ENCODE measurements around the gene WFDC8.
"Not testable (repeated sequence)": the region's sequence is repeated elsewhere in the genome, so short reads cannot be mapped to it uniquely, and the experiment has no call there.

DNA sequence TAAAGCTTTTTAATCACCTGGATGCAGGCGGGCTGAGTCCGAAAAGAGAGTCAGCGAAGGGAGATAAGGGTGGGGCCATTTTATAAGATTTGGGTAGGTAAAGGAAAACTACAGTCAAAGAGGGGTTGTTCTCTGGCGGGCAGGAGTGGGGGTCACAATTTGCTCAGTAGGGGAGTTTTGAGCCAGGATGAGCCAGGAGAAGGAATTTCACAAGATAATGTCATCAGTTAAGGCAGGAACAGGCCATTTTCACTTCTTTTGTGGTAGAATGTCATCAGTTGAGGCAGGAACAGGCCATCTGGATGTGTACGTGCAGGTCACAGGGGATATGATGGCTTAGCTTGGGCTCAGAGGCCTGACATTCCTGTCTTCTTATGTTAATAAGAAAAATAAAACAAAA, 5.2 kb upstream of the WFDC8 start:
- not testable (repeated sequence) for TF ChIP-seq POLR2A (IDR thresholded peaks at IDR 0.05)
- TF ChIP-seq, protein P1, sequence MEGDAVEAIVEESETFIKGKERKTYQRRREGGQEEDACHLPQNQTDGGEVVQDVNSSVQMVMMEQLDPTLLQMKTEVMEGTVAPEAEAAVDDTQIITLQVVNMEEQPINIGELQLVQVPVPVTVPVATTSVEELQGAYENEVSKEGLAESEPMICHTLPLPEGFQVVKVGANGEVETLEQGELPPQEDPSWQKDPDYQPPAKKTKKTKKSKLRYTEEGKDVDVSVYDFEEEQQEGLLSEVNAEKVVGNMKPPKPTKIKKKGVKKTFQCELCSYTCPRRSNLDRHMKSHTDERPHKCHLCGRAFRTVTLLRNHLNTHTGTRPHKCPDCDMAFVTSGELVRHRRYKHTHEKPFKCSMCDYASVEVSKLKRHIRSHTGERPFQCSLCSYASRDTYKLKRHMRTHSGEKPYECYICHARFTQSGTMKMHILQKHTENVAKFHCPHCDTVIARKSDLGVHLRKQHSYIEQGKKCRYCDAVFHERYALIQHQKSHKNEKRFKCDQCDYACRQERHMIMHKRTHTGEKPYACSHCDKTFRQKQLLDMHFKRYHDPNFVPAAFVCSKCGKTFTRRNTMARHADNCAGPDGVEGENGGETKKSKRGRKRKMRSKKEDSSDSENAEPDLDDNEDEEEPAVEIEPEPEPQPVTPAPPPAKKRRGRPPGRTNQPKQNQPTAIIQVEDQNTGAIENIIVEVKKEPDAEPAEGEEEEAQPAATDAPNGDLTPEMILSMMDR (IDR thresholded peaks at IDR 0.05) = not testable (repeated sequence)

Data from testis (tissue), 2 donors.